Endothelial cell of umbilical vein (primary cell): ENCODE measurements around the gene KYAT1.

Experiments
- MYC ChIP-seq: IDR thresholded peaks from one replicate; pipeline ENCODE4 v1.6.1; 2011; ENCODE audit warnings: mild to moderate bottlenecking, low read depth, low read length
- POLR2A ChIP-seq: IDR thresholded peaks from 2 replicates; pipeline ENCODE4 v1.6.1; 2012; ENCODE audit warnings: low read depth, mild to moderate bottlenecking, control low read depth, low read length
- POLR2AphosphoS5 ChIP-seq: IDR thresholded peaks from 2 replicates; pipeline ENCODE4 v1.6.1; 2012; ENCODE audit warnings: low read depth, mild to moderate bottlenecking, control low read depth, low read length, moderate library complexity; ENCODE audit not compliant: insufficient read depth
- TF ChIP-seq, protein P1 (sequence below), 2 donors: IDR thresholded peaks; 1 replicate in 1 of 2; 2 replicates in 1 of 2; pipeline ENCODE4 v1.5.1; 2011; ENCODE audit warnings: low read length in 2 of 2, mild to moderate bottlenecking in 2 of 2, moderate library complexity in 2 of 2, control low read depth in 1 of 2, inconsistent platforms in 1 of 2, low read depth in 1 of 2; ENCODE audit not compliant: insufficient read depth in 1 of 2; ENCODE audit errors: extremely low read depth in 1 of 2

DNA sequence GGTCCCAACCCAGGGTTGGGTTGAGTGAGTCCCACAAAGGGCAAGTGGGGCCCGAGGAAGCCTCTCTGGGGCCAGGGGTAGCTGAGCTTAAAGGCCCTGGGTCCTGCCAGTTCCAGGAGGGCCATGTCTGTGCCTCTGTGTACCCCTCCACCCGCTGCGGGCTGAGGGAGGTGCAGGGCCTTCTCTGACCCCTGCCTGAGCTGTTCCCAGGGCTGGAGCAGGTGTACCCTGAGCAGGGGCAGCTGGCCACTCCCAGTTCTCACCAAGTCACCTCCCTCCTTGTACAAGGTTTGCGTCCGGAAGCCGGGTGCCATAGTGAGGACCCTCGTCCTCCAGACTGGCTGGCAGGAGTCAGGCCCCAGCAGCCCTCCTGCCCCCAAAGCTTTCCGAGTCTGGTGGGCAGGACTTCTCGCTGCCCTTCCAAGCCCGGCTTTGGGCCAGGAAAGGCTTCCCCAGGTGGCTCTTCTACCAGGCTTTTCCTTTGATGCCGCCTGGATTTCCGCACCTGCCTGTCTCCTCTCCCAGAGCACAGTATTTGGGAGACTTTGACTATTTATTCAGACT lies 72.6 kb downstream of the KYAT1 start:
- no peak for TF ChIP-seq MYC
- TF ChIP-seq, protein P1, sequence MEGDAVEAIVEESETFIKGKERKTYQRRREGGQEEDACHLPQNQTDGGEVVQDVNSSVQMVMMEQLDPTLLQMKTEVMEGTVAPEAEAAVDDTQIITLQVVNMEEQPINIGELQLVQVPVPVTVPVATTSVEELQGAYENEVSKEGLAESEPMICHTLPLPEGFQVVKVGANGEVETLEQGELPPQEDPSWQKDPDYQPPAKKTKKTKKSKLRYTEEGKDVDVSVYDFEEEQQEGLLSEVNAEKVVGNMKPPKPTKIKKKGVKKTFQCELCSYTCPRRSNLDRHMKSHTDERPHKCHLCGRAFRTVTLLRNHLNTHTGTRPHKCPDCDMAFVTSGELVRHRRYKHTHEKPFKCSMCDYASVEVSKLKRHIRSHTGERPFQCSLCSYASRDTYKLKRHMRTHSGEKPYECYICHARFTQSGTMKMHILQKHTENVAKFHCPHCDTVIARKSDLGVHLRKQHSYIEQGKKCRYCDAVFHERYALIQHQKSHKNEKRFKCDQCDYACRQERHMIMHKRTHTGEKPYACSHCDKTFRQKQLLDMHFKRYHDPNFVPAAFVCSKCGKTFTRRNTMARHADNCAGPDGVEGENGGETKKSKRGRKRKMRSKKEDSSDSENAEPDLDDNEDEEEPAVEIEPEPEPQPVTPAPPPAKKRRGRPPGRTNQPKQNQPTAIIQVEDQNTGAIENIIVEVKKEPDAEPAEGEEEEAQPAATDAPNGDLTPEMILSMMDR (IDR thresholded peaks at IDR 0.05; ENCODE audit: extremely low read depth in 1 of 2, insufficient read depth in 1 of 2, low read depth in 1 of 2, low read length in 2 of 2): no peak
- TF ChIP-seq POLR2AphosphoS5: no peak
- no peak for TF ChIP-seq POLR2A
